NCI-H446 (cell line): ENCODE results near the gene INF2.

ENCODE experiments used
- DNase-seq, 2 experiments: peaks; one replicate each; lab custom pipeline; 2025; lab: John Stamatoyannopoulos, UW

The INF2 gene

DNA sequence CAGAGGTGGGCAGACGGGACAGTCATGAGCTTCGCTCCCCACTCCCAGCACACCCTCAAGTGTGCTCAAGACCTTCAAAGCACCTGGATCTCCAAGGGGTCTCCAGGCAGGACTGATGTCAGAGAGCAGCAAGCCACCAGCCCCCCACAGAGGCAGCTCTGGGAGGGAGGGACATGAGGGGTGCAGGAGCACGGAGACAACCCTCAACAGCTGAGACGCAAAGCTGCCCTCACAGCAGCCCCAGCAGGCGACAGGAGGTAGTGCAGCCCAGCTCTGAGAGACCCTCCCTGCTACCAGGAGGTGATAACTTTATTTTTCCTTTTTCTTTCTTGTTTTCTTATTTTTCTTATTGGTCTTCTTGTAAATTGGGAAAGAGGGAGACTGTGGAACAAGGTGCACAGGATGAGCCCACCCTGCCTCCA lies 81.4 kb downstream of the INF2 start:
- DNase-seq = no peak

DNA sequence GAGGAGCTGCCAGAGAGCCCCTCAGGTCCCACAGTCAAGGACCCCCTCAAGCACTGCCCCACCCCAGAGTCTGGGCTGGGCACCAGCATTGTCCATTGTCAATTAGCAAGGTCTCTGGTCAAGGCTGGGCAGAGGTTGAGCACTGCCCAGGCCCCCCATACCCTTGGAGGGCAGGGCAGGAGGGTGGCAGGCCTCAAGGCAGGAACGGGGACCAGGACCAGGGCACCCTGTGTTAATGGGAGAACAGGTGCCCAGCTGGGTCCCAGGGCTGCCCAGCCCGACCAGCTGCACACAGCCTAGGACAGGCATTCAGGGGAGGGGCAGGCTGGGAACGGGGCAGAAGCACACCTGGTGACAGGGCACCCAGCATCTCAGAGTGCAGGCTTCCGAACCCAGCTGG lies 82.0 kb downstream of the INF2 start:
- DNase-seq = no peak
